Measurements from ENCODE around the gene SIK3.

DNA sequence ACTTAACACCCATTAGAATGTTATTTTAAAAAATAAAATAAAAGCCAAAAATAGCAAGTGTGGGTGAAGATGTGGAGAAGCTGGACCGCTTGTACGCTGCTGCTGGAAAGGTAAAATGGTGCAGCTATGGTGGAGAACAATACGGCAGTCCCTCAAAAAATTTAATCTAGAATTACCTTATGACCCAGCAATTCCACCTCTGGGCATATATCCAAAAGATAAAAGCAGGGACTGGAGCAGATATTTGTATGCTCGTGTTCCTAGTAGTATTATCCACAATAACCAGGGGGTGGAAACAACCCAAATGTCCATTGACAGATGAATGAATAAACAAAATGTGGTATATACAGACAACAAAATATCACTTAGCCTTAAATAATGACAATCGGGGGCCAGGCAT lies 300.4 kb downstream of the SIK3 start:
- TF ChIP-seq, protein P1, sequence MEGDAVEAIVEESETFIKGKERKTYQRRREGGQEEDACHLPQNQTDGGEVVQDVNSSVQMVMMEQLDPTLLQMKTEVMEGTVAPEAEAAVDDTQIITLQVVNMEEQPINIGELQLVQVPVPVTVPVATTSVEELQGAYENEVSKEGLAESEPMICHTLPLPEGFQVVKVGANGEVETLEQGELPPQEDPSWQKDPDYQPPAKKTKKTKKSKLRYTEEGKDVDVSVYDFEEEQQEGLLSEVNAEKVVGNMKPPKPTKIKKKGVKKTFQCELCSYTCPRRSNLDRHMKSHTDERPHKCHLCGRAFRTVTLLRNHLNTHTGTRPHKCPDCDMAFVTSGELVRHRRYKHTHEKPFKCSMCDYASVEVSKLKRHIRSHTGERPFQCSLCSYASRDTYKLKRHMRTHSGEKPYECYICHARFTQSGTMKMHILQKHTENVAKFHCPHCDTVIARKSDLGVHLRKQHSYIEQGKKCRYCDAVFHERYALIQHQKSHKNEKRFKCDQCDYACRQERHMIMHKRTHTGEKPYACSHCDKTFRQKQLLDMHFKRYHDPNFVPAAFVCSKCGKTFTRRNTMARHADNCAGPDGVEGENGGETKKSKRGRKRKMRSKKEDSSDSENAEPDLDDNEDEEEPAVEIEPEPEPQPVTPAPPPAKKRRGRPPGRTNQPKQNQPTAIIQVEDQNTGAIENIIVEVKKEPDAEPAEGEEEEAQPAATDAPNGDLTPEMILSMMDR (IDR thresholded peaks at IDR 0.05; ENCODE audit: low read depth, low read length): no peak
- TF ChIP-seq MYC (IDR thresholded peaks at IDR 0.05; ENCODE audit: low read depth, low read length) (no peak), POLR2A (IDR thresholded peaks at IDR 0.05; ENCODE audit: extremely low read depth, insufficient read length) (no peak)
